Endodermal cell (in vitro differentiated cells): ENCODE data around the gene COL4A1. TPM values are rescaled to one million over a fixed set of nuclear protein-coding genes. Genes with fewer than 3 reads are reported as not detected.

ENCODE experiments used
- DNase-seq: peaks from one replicate; pipeline ENCODE4 v3.0.0-alpha.2; 2017
- H3K27ac ChIP-seq: 2 replicates; pipeline ENCODE4 v1.5.1; 2013; ENCODE audit warnings: mild to moderate bottlenecking, low read depth, low read length, moderate library complexity
- H3K27me3 ChIP-seq: 2 replicates; pipeline ENCODE4 v1.6.1; 2013; ENCODE audit warnings: mild to moderate bottlenecking, low read length, moderate library complexity; ENCODE audit not compliant: insufficient read depth, control insufficient read depth, poor library complexity, severe bottlenecking
- H3K36me3 ChIP-seq: 2 replicates; pipeline ENCODE4 v1.7.0; 2013; ENCODE audit warnings: mild to moderate bottlenecking, low read length, moderate library complexity; ENCODE audit not compliant: control insufficient read depth, insufficient read depth
- H3K4me1 ChIP-seq: one replicate; pipeline ENCODE4 v1.7.0; 2013; ENCODE audit warnings: low read length; ENCODE audit not compliant: control insufficient read depth, insufficient read depth
- H3K4me3 ChIP-seq: 2 replicates; pipeline ENCODE4 v1.5.1; 2013; ENCODE audit warnings: mild to moderate bottlenecking, low read length, moderate library complexity
- H3K9ac ChIP-seq: 2 replicates; pipeline ENCODE4 v1.6.1; 2013; ENCODE audit warnings: mild to moderate bottlenecking, low read length, moderate library complexity; ENCODE audit not compliant: poor library complexity, severe bottlenecking; ENCODE audit errors: extremely low read depth
- H3K9me3 ChIP-seq: 2 replicates; pipeline ENCODE4 v1.6.1; 2013; ENCODE audit warnings: mild to moderate bottlenecking, low read length, moderate library complexity; ENCODE audit not compliant: control insufficient read depth
- H3K27ac Mint-ChIP-seq: 2 replicates; pipeline ENCODE4 v1.8.0; 2020; ENCODE audit warnings: mixed read lengths
- H3K27me3 Mint-ChIP-seq: 2 replicates; pipeline ENCODE4 v1.8.0; 2021; ENCODE audit warnings: mild to moderate bottlenecking, mixed read lengths; ENCODE audit not compliant: insufficient read depth
- H3K36me3 Mint-ChIP-seq: 2 replicates; pipeline ENCODE4 v1.8.0; 2020; ENCODE audit warnings: low read depth, mixed read lengths
- H3K4me1 Mint-ChIP-seq: 2 replicates; pipeline ENCODE4 v1.8.0; 2020; ENCODE audit warnings: mixed read lengths
- H3K4me3 Mint-ChIP-seq: 2 replicates; pipeline ENCODE4 v1.8.0; 2020; ENCODE audit warnings: mild to moderate bottlenecking, moderate library complexity, mixed read lengths
- H3K9me3 Mint-ChIP-seq: 2 replicates; pipeline ENCODE4 v1.8.0; 2020; ENCODE audit warnings: mild to moderate bottlenecking, mixed read lengths
- WGBS, 2 experiments: methylation state at CpG; one replicate each; pipeline versions ENCODE4 v1.1.5 to v1.1.7; 2013; ENCODE audit warnings: missing lambda C conversion rate in 2 of 2, mixed read lengths in 1 of 2; ENCODE audit not compliant: insufficient coverage in 1 of 2, insufficient read length in 1 of 2; 5-methylcytosine and 5-hydroxymethylcytosine counted together
- total RNA-seq, 2 donors: library from RNA; stranded (reverse); fragmentation: NEBNext Ultra II Directional in 1 of 2; extraction: Animal tissue kit (Norgen Biotek cat#: 25700) in 1 of 2; gene quantifications; 2 replicates in 1 of 2; 3 replicates in 1 of 2; pipeline ENCODE4 v1.2.1, GENCODE V29; 2021
- TF ChIP-seq, protein P1 (sequence below): fragments of 200-600 bp; sonication (generic); conservative IDR thresholded peaks from 2 replicates; pipeline ENCODE4 v1.5.0; 2021; ENCODE audit warnings: antibody characterized with exemption, mild to moderate bottlenecking

COL4A1 gene
- total RNA-seq, 2 donors from 2014 or later: 702 to 764 TPM

DNA sequence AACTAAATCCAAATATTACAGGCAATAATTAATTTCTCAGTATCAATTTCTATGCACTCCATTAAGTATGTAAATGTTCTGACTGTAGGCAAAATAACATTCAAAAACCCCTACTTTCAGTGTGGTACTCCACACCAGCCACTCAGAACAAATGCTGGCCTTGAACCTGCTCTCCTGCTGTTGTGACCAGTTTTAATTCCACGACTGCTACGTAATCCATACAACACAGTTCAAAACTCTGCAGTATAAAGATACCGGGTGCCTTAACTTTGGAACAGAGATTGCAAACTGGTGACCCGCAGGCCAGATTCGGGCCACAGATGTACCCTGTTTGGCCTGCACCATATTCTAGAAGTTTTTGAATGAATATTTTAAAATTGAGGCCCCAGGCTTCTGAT lies 30.4 kb downstream of the COL4A1 start:
- WGBS, 2 experiments: 95 to 97% methylated on average over 3 to 5 of the region's 5 CpGs

DNA sequence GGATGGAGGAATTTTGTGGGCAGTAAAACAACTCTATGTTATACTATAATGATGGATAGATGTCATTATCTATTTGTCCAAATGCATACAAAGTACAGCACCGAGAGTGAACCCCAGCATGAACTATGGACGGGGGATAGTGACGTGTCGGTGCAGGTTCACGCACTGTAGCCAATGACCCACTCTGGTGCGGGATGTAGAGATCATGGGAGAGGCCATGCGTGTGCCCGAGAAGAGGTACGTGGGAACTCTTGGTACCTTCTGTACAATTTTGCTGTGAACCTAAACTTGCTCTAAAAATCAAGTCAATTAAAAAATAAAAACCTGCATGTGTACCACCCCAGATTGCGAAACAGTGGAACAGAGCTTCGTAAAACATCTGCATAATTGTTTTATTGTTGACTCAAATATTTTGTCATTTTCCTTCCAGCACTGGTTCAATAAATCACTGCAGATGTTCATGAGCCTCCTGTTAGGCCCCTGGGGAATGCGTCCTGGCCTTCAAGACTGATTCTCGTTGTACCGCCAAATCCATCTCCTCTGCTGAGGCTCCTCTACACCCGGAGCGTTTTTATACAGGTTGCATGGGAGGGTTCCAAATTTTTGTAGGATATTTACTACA lies 30.9 kb downstream of the COL4A1 start:
- Mint-ChIP-seq H3K27ac (no peak overlapping the region), H3K4me3 (no peak overlapping the region), H3K9me3 (no peaks in the 10 kb centered on the region), H3K27me3 (no peaks in the 10 kb centered on the region), H3K36me3 (peaks cover 38% of the 10 kb centered on the region), H3K4me1 (peaks cover 15% of the 10 kb centered on the region)
- Histone ChIP-seq H3K9me3 (no peaks in the 10 kb centered on the region), H3K27ac (no peak overlapping the region), H3K36me3 (peaks cover 66% of the 10 kb centered on the region), H3K4me3 (no peak overlapping the region), H3K27me3 (no peaks in the 10 kb centered on the region), H3K9ac (no peak overlapping the region), H3K4me1 (peaks cover under 1% of the 10 kb centered on the region)
- DNase-seq: no peak
- TF ChIP-seq, protein P1, sequence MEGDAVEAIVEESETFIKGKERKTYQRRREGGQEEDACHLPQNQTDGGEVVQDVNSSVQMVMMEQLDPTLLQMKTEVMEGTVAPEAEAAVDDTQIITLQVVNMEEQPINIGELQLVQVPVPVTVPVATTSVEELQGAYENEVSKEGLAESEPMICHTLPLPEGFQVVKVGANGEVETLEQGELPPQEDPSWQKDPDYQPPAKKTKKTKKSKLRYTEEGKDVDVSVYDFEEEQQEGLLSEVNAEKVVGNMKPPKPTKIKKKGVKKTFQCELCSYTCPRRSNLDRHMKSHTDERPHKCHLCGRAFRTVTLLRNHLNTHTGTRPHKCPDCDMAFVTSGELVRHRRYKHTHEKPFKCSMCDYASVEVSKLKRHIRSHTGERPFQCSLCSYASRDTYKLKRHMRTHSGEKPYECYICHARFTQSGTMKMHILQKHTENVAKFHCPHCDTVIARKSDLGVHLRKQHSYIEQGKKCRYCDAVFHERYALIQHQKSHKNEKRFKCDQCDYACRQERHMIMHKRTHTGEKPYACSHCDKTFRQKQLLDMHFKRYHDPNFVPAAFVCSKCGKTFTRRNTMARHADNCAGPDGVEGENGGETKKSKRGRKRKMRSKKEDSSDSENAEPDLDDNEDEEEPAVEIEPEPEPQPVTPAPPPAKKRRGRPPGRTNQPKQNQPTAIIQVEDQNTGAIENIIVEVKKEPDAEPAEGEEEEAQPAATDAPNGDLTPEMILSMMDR: no peak
- WGBS, 2 experiments: 83 to 85% methylated on average over 9 to 14 of the region's 16 CpGs

More for the DNA sequence above, 30.4 kb downstream of the COL4A1 start:
- Mint-ChIP-seq H3K4me1 (peaks cover 10% of the 10 kb centered on the region), H3K9me3 (no peaks in the 10 kb centered on the region), H3K36me3 (peaks cover 40% of the 10 kb centered on the region), H3K4me3 (no peak overlapping the region), H3K27me3 (no peaks in the 10 kb centered on the region), H3K27ac (no peak overlapping the region)
- Histone ChIP-seq H3K4me3 (no peak overlapping the region), H3K9me3 (no peaks in the 10 kb centered on the region), H3K9ac (no peak overlapping the region), H3K36me3 (peaks cover 68% of the 10 kb centered on the region), H3K27me3 (no peaks in the 10 kb centered on the region), H3K4me1 (no peaks in the 10 kb centered on the region), H3K27ac (no peak overlapping the region)
- DNase-seq: no peak
- TF ChIP-seq, protein P1: no peak

DNA sequence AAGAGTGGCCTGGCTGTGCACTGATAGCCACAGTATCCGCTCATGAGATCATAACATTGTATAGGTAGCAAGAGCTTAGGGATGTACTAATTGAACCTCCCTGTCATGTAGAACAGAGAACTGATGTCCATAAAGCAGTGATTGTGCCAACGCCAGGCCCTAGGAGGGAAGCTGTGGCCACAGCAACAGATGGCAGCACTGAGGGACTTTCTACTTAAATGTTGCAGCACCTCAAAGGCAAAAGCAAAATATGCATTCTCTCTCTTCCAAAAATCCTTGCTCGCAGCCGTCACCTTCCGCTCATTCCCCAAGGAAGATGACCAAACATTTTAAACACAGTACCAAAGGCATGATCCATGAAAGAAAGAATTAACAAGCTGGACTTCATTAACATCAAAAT lies 32.3 kb downstream of the COL4A1 start:
- 93 to 97% methylated on average over 5 of the region's 5 CpGs for WGBS, 2 experiments
- Histone ChIP-seq H3K9ac (no peak overlapping the region), H3K4me3 (no peak overlapping the region), H3K4me1 (peaks cover 7% of the 10 kb centered on the region), H3K36me3 (peaks cover 60% of the 10 kb centered on the region), H3K27ac (no peak overlapping the region), H3K9me3 (no peaks in the 10 kb centered on the region), H3K27me3 (no peaks in the 10 kb centered on the region)
- TF ChIP-seq, protein P1: peak; percentile 60
- Mint-ChIP-seq H3K4me3 (no peak overlapping the region), H3K9me3 (no peaks in the 10 kb centered on the region), H3K27ac (no peak overlapping the region), H3K4me1 (peaks cover 27% of the 10 kb centered on the region), H3K36me3 (peaks cover 37% of the 10 kb centered on the region), H3K27me3 (no peaks in the 10 kb centered on the region)
- peak; percentile 61 for DNase-seq
